ENCODE results near the gene CCDC141.
A peak's percentile ranks its signal among the peaks of the same experiment; 100 is the strongest.
"Not testable (repeated sequence)": the region's sequence is repeated elsewhere in the genome, so short reads cannot be mapped to it uniquely, and the experiment has no call there.

Gene CCDC141, protein sequence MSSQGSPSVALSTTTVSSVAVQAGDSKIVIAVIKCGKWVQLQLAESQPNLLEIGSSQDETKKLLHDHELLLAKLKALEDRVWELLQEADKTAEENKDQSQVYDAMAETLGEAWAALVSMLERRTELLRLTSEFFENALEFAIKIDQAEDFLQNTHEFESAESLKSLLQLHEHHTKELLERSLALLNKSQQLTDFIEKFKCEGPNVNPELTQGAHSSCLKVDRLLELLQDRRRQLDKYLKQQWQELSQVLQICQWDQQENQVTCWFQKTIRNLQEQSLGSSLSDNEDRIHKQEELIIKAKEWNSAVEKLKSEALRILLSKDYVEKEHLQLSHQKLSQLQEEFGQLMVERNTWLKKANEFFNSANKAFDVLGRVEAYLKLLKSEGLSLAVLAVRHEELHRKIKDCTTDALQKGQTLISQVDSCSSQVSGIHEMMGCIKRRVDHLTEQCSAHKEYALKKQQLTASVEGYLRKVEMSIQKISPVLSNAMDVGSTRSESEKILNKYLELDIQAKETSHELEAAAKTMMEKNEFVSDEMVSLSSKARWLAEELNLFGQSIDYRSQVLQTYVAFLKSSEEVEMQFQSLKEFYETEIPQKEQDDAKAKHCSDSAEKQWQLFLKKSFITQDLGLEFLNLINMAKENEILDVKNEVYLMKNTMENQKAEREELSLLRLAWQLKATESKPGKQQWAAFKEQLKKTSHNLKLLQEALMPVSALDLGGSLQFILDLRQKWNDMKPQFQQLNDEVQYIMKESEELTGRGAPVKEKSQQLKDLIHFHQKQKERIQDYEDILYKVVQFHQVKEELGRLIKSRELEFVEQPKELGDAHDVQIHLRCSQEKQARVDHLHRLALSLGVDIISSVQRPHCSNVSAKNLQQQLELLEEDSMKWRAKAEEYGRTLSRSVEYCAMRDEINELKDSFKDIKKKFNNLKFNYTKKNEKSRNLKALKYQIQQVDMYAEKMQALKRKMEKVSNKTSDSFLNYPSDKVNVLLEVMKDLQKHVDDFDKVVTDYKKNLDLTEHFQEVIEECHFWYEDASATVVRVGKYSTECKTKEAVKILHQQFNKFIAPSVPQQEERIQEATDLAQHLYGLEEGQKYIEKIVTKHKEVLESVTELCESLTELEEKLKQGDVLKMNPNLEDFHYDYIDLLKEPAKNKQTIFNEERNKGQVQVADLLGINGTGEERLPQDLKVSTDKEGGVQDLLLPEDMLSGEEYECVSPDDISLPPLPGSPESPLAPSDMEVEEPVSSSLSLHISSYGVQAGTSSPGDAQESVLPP (N-terminal part only)

DNA sequence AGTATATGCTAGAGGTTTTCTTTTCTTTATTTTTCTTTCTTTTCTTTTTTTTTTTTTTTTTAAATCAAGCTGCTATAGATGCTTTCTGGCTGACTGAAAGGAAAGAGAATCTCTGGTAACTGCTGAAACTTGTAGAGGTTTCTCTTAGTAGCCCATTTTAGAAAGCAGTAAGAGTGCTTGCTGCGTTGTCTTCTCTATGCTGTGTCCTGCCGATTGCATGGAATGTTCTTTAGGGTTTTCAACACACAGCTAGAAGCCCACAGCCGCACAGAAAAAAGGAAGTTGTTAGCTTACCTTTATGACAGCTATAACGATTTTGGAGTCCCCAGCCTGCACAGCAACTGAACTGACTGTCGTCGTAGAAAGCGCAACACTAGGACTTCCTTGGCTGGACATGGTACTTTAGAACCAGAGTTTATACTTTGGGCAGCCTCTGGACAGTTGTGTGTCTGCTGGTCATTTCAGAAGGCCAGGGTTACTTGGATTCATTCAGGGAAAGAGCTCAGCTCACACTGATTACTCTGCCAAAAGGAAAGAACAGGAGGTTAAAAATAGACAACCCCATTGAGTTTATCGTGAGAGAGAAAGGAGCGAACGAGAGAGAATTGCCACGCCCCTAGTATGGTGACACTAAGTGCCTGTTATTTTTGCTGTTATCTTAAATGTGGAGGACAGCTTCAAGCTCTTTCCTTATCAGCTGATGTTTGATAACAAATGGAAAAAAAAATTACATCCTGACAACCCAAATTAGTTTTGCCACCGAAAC, at the start of gene CCDC141:
CCDC141 (minus strand) TSS at position 592 of the 766 bp plus-strand sequence; CDS start at position 396, 196 bp downstream.
- no peak for DNase-seq

DNA sequence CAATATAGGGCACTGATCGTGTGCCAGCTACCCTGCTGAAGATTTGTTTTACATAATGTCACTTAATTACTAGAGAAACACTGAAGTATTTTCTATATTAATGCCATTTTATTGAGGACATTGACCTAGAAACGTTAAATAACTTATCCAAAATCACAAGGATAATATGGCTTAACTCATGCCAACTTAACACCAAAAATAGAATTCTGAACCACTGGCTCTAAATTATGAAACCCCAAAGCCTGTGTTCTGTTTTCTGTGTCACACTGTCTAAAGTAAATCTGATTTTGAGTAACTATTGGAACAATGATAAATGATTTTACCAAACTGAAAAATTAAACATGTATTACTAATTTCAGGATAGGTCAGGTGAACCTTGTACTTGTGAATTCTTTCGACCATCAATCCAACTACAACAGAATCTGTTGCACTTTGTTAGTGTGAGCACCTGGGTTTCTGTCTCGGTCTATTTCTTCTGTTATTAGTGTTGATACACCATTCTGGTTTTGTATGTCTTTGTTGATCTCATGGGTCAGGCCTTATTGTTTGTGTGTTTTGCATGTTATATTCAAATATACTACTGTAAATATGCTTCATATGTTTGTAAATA, 48.2 kb upstream of the CCDC141 start:
- DNase-seq = no peak

- no peak for DNase-seq
Observed at GRCh38 chr2:179097131-179097530, 47.2 kb upstream of the CCDC141 start.

- no peak for DNase-seq
Observed at GRCh38 chr2:179096090-179096489, 46.2 kb upstream of the CCDC141 start.

DNA sequence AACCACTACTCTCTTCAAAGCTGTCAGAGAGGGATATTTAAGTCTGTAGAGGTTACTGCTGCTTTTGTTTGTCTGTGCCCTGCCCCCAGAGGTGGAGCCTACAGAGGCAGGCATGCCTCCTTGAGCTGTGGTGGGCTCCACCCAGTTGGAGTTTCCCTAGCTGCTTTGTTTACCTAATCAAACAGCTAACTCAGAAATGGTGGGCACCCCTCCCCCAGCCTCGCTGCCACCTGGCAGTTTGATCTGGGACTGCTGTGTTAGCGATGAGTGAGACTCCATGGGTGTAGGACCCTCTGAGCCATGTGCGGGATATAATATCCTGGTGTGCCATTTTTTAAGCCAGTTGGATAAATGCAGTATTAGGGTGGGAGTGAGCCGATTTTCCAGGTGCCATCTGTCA, 43.0 kb upstream of the CCDC141 start:
- peak in 1 of 2 experiments; percentile 23 for DNase-seq

DNA sequence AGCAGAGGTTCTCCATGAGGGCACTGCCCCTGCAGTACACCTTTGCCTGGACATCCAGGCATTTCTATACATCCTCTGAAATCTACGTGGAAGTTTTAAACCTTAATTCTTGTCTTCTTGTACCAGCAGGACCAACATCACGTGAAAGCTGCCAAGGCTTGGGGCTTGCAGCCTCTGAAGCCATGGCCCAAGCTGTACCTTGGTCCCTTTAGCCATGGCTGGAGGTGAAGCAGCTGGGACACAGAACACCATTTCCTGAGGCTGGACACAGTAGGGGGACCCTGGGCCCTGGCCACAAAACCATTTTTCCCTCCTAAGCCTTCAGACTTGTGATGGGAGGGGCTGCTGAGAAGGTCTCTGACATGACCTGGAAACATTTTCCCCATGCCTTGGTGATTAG, 32.8 kb upstream of the CCDC141 start:
- no peak for DNase-seq

- no peak for DNase-seq
Observed at GRCh38 chr2:179081954-179082353, 32.0 kb upstream of the CCDC141 start.

DNA sequence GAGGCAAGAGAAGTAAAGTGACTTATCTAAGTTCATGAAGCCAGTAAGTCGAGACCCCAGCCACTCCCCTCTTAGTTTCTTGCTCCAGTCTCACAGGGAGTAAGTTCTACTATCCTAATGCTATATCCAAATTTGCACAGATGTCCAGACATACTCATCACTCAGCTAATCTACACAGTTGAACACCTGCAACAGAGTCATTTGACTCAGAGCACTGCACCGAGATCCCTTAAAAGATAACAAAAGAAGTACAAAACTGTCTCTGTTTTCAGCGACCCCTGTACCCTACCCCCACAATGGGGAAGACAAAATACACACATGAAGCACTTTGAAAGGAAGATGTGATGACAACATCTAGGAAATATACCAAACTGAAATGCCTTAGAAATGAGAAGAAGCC, 22.6 kb upstream of the CCDC141 start:
- no peak for DNase-seq

DNA sequence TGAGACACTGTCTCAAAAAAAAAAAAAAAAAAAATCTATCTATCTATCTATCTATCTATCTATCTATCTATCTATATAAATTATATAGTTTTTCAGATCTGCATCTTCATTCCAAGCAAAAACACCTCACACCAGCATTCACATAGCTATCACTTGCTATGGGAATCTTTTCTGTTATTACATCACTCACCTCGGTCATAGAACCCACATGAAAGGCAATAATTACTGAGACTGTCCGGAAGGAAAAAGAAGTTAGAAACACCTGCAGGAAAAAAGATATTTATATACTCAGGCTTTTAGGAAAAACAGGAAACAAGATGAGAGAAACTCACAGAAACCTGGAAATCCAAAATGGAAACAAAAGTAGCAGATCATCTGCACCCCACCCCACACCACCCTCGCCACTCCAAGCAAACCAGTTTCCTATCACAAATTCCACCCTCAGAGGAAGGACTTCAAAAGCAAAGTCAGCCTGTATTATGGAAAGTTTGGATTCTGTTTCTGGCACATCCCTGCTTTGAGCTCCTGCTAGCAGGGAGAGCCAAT, 21.9 kb upstream of the CCDC141 start:
- no peak for DNase-seq

DNA sequence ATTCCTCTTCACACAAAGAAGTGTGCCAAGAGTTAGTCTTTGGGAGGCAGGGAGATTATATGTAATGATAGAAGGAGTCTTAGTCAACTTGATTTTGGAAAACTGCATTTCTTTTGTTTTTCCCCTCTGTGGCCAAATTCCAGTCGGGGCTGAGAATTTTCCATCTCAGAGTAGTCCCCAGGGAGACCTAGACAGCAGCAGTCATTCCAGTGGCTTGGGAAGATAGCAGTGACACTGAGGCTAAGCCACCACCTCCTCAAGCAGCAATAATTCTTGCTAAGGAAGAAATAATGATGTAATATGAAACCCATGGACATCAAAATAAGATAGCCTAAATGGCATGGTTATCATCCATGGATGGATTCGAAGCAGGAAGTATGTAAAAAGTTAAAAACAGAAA, 21.0 kb upstream of the CCDC141 start:
- DNase-seq = no peak

DNA sequence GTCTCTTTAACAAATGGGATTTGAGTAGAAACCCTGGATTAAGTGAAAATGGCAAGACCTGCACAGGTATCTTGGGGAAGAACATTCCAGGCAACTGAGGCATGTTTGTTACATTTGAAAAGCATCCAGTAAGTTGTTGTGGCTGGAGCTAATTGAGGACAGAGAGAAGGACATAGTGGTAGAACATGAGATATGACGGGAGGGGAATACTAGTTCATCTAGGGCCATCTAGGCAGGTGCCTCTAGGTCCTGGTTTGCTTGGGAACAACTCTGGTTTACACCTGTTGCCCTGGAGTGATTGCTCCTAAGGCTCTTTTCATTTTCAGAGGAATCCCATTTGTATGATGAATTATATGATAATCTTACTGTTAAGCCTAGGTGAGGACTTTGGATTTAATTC, 19.7 kb upstream of the CCDC141 start:
- DNase-seq = no peak

DNA sequence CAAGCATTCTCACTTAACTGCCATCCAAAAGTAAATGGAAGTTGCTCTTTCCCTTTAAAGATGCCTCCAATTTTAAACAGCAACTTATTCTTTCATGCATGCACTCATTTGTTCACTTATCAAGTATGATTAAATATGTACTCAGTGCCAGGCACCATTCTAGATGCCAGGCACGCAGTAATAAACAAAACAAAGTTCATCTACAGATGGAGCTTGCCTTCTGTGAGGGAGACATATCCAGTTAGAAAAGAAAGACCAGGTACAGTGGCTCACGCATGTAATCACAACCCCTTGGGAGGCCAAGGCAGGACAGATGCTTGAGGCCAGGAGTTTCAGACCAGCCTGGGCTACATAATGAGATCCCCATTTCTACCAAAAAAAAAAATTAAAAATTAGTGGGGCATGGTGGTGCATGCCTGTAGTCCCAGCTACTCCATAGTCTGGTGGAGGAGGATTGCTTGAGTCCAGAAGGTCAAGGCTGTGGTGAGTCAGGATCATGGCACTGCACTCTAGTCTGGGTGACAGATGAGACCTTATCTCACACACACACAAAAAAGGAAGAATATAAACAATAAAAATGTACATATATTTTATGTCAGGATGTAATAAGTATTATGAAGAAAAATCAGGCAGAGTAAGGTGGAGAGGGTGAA, 19.2 kb upstream of the CCDC141 start:
- DNase-seq = no peak

DNA sequence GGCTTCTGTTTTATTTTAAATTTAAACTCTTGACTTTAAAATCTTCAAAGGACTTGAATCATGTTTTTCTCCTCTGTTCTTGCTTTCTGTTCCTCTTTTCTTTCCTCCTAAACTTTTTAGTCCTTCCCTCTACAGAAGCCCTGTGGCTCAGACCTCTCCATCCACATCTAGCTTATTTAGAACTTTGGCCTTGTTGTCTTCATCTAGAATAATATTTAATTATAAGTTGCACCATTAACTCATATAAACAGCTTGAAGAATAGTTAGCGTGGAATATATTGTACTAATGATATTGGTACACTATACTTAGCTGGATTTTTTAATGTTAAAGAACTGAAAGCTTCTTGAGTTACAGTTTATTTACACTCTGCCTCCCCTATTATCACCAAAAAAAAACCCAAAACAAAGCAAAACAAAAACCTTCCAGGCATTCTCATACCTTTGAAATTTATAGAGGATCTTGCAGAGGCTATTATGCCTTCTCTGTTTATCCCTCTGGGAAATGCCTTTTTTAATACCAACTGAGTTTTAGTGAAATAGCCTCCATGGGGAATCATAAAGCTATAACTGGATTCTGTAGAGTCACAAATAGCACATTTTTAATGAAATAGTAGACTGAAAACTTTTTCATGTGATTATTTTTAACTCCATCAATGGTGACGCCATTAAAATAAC, 9.2 kb upstream of the CCDC141 start:
- DNase-seq = no peak

- no peak for DNase-seq
Observed at GRCh38 chr2:179057737-179058136, 7.8 kb upstream of the CCDC141 start.

DNA sequence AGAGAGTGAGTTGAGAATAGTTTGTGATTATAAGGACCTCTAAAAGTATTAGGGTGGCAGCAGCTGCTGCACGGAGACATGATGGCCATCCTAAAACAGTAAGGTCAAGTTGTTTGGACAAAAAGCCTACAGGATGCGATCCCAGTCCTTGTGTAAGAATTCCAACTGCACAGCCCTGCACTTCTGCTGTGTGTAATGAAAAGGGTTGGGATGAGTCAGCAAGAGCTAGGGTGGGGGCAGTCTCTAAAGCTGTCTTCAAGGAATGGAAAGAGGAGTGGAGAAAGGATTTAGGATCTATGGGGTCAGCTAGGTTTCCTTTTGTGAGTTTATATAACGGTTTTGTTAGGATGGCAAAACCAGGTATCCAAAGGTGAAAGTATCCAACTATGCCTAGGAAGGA, 3.6 kb upstream of the CCDC141 start:
- not testable (repeated sequence) for DNase-seq

- DNase-seq = no peak
Observed at GRCh38 chr2:179051250-179051649, 1.3 kb upstream of the CCDC141 start.

DNA sequence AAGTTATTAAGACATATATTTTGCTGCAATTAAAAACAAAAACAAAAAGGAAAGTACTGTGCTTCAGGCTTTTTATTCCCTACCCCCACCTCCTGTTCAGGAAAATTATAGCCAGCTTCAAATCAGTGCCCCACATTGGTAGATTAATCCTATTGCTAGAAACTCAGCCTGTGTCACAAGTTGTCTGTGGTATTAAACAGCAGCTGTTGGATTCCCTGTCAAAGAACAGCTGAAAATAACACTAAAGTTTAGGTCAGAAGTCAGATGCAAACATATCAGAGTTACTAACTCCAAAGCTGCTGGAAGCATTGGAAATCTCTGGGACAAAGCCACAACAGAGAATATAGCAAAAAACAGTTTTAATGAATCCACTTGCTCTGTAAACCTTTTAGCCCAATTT, 818 bp upstream of the CCDC141 start:
- no peak for DNase-seq

- no peak for DNase-seq
Observed at GRCh38 chr2:179049203-179049545, 763 bp downstream of the CCDC141 start.

GRCh38 chr2:179048099-179048498, 1.8 kb downstream of the CCDC141 start:
- DNase-seq = no peak

DNA sequence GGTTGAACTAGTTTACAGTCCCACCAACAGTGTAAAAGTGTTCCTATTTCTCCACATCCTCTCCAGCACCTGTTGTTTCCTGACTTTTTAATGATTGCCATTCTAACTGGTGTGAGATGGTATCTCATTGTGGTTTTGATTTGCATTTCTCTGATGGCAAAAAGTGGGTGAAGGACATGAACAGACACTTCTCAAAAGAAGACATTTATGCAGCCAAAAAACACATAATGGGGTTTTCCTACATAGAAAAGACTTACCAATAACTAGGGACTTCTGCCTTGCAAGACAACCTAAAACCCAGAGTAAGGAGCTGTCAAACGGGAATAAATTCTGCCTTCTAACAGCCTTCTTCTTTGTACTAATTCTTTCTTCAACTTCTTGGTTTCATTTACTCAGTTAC, 4.3 kb downstream of the CCDC141 start:
- not testable (repeated sequence) for DNase-seq

GRCh38 chr2:179044500-179044899, 5.4 kb downstream of the CCDC141 start:
- no peak for DNase-seq
